ENCODE results near the gene GRPEL1. TPM values are rescaled to one million over a fixed set of nuclear protein-coding genes. Genes with fewer than 3 reads are reported as not detected.

GRPEL1 gene
- total and polyA plus RNA-seq, 2 of the 8 experiments (the other 6 are each of a cell fraction or from before 2014, with no cell fraction given), result 13.5 to 39.9 TPM

GRCh38 chr4:7107166-7107905, 39.5 kb upstream of the GRPEL1 start:
- Histone ChIP-seq H3K36me3 (ENCODE audit: control insufficient read depth in 2 of 4, insufficient read depth in 4 of 4, low read length in 3 of 4) (no peaks in the 10 kb centered on the region), H3K4me1 (replicated peaks in 1 of 4; ENCODE audit: control insufficient read depth in 3 of 4, insufficient read depth in 4 of 4, low read length in 3 of 4) (peaks cover 0 to 6% (median 4%) of the 10 kb centered on the region in 4 experiments; a peak in 6 of 7 replicates), H3K23ac (ENCODE audit: insufficient read length) (no peak overlapping the region), H4K5ac (ENCODE audit: insufficient read length, low read depth, low read length) (no peak overlapping the region), H2BK15ac (ENCODE audit: low read length) (no peak overlapping the region), H2BK5ac (ENCODE audit: low read depth, low read length) (no peak overlapping the region), H3K79me1 (ENCODE audit: low read depth, low read length) (no peaks in the 10 kb centered on the region), H3K4me3 (ENCODE audit: extremely low read depth in 1 of 4, insufficient read depth in 2 of 4, low read depth in 3 of 4, low read length in 4 of 4) (no peak overlapping the region), H4K91ac (replicated peaks; ENCODE audit: insufficient read length, low read length) (no peak overlapping the region), H3K27ac (ENCODE audit: low read depth, low read length) (no peak overlapping the region), H2BK12ac (ENCODE audit: low read depth, low read length) (no peak overlapping the region), H3K56ac (replicated peaks; ENCODE audit: insufficient read length, low read depth, low read length) (no peak overlapping the region), H3K27me3 (replicated peaks in 1 of 4; ENCODE audit: control insufficient read depth in 3 of 4, extremely low read depth in 1 of 4, insufficient read depth in 3 of 4, low read length in 3 of 4) (peaks cover 2 to 17% (median 14%) of the 10 kb centered on the region in 4 experiments), H2AK5ac (ENCODE audit: low read depth, low read length) (no peak overlapping the region), H3K4ac (replicated peaks; ENCODE audit: insufficient read length, low read depth, low read length) (no peak overlapping the region), H3K4me2 (ENCODE audit: insufficient read depth in 1 of 2, low read depth in 2 of 2, low read length in 2 of 2) (no peak overlapping the region), H4K20me1 (replicated peaks in 1 of 2; ENCODE audit: control insufficient read depth in 1 of 2, insufficient read depth in 2 of 2, low read length in 2 of 2) (no peaks in the 10 kb centered on the region), H3K18ac (ENCODE audit: extremely low read depth, low read length) (no peak overlapping the region), H3K14ac (ENCODE audit: insufficient read length) (no peak overlapping the region), H3K79me2 (ENCODE audit: control insufficient read depth in 1 of 2, insufficient read depth in 2 of 2, low read length in 2 of 2) (no peaks in the 10 kb centered on the region), H3K9ac (replicated peaks in 1 of 4; ENCODE audit: extremely low read depth in 1 of 4, low read depth in 3 of 4, low read length in 3 of 4) (no peak overlapping the region), H2AFZ (ENCODE audit: low read length) (no peak overlapping the region), H3K23me2 (ENCODE audit: low read depth, low read length) (peaks cover 6% of the 10 kb centered on the region; the same call in 1 of the 2 replicates), H2BK120ac (replicated peaks; ENCODE audit: low read depth, low read length) (no peak overlapping the region), H3K9me3 (ENCODE audit: insufficient read depth in 2 of 2, low read depth in 1 of 2, low read length in 1 of 2) (peaks cover 0 to 4% of the 10 kb centered on the region in 2 experiments; a peak in 1 of 4 replicates), H4K8ac (ENCODE audit: extremely low read depth, insufficient read depth, low read length) (no peak overlapping the region), H2BK20ac (ENCODE audit: low read length) (no peak overlapping the region)
- FAIRE-seq, result no peak
- no peak for DNase-seq (ENCODE audit: low read depth in 1 of 2, low spot score in 2 of 2)
- ChIA-PET POLR2A (ENCODE audit: partially characterized antibody) (no interaction called here), CTCF (ENCODE audit: partially characterized antibody) (interaction anchor here (0.7 to 2.2 kb wide), 3 partner anchors 23 to 78 kb away, joined by 3 to 4 read pairs (median 4); no protein-coding TSS in a partner anchor)
- 93% methylated on average over 11 of the region's 11 CpGs; no CpG with 5 or more reads in 1 of the 2 experiments for WGBS, 2 experiments (ENCODE audit: extremely low coverage in 1 of 2, insufficient coverage in 1 of 2, insufficient read length in 1 of 2, insufficient replicate concordance in 2 of 2, low coverage in 1 of 2, low lambda C conversion rate in 2 of 2, missing lambda C conversion rate in 1 of 2)
- no peak for TF ChIP-seq SIN3A (conservative IDR thresholded peaks at IDR 0.05 in 1 of 2, IDR thresholded peaks at IDR 0.05 in 1 of 2; ENCODE audit: low read depth in 1 of 2, low read length in 2 of 2)
- TF ChIP-seq CREB1 (IDR thresholded peaks at IDR 0.05), result no peak
- no peak for TF ChIP-seq RNF2 (IDR thresholded peaks at IDR 0.05; ENCODE audit: borderline replicate concordance, low read depth, low read length, missing control alignments, poor library complexity, severe bottlenecking)
- no peak for TF ChIP-seq CTBP2 (IDR thresholded peaks at IDR 0.05; ENCODE audit: borderline replicate concordance, insufficient read depth, insufficient read length, low read length)
- TF ChIP-seq ASH2L (IDR thresholded peaks at IDR 0.05; ENCODE audit: low read length), result no peak
- TF ChIP-seq TAF1 (IDR thresholded peaks at IDR 0.05; ENCODE audit: low read depth, low read length), result no peak
- no peak for TF ChIP-seq NRF1 (IDR thresholded peaks at IDR 0.05; ENCODE audit: low read depth, low read length)
- no peak for TF ChIP-seq HDAC2 (IDR thresholded peaks at IDR 0.05; ENCODE audit: borderline replicate concordance in 1 of 2, low read depth in 2 of 2, low read length in 2 of 2)
- no peak for TF ChIP-seq POU5F1 (IDR thresholded peaks at IDR 0.05; ENCODE audit: low read depth, low read length)
- TF ChIP-seq SP4 (IDR thresholded peaks at IDR 0.05; ENCODE audit: low read length), result no peak
- no peak for TF ChIP-seq BCL11A (IDR thresholded peaks at IDR 0.05; ENCODE audit: low read depth in 2 of 2, low read length in 2 of 2)
